Activated CD4-positive, alpha-beta memory T cell treated with anti-CD3 and anti-CD28 coated beads for 36 hours (primary cell): Measurements from ENCODE around the gene NUMA1. TPM values are rescaled to one million over a fixed set of nuclear protein-coding genes. Genes with fewer than 3 reads are reported as not detected.

Experiments used
- CTCF ChIA-PET: fragments of 350-600 bp; sonication (Branson Sonifier 250); formaldehyde crosslinking; loops from one replicate; lab custom pipeline; 2021; ENCODE audit warnings: antibody characterized with exemption, inconsistent platforms; lab: Charles Lee
- POLR2A ChIA-PET: fragments of 350-600 bp; sonication (Branson Sonifier 250); formaldehyde crosslinking; loops from one replicate; lab custom pipeline; 2021; ENCODE audit warnings: antibody characterized with exemption; lab: Charles Lee
- DNase-seq: peaks from one replicate; pipeline ENCODE4 v3.0.0-alpha.2; 2020
- H3K27ac Mint-ChIP-seq: one replicate; pipeline ENCODE4 v1.8.0; 2021; ENCODE audit warnings: mixed read lengths
- H3K27me3 Mint-ChIP-seq: one replicate; pipeline ENCODE4 v1.8.0; 2021; ENCODE audit warnings: mixed read lengths
- H3K36me3 Mint-ChIP-seq: one replicate; pipeline ENCODE4 v1.8.0; 2021; ENCODE audit warnings: mixed read lengths
- H3K4me1 Mint-ChIP-seq: one replicate; pipeline ENCODE4 v1.8.0; 2021; ENCODE audit warnings: low read depth, mixed read lengths
- H3K4me3 Mint-ChIP-seq: one replicate; pipeline ENCODE4 v1.8.0; 2021; ENCODE audit warnings: mild to moderate bottlenecking, mixed read lengths
- H3K9me3 Mint-ChIP-seq: one replicate; pipeline ENCODE4 v1.8.0; 2021; ENCODE audit warnings: mixed read lengths
- intact Hi-C: fragments of 100-400 bp; cut with micrococcal nuclease; formaldehyde crosslinking; loops from one replicate; pipeline ENCODE4 v1.15.1; 2023
- total RNA-seq, 2 experiments: library from RNA; stranded (reverse); gene quantifications; one replicate each; pipeline ENCODE4 v1.2.3, GENCODE V29; 2021

Gene NUMA1
- total RNA-seq, 2 experiments from 2014 or later, result 149 to 158 TPM

- no peak for DNase-seq
- POLR2A ChIA-PET, result interaction anchor here (1.4 kb wide), 1 partner anchor 12 kb away, joined by 4 read pairs; the partner anchor contains the start of gene ANAPC15
- CTCF ChIA-PET, result interaction anchor here (1.2 to 4.8 kb wide), 5 partner anchors 10 to 123 kb away, joined by 3 to 31 read pairs (median 4); no protein-coding TSS in a partner anchor
- Mint-ChIP-seq H3K4me1 (peaks cover 37% of the 10 kb centered on the region), H3K27me3 (no peaks in the 10 kb centered on the region), H3K36me3 (peaks cover 22% of the 10 kb centered on the region), H3K27ac (peak overlapping the region; percentile 21), H3K4me3 (no peak overlapping the region), H3K9me3 (no peaks in the 10 kb centered on the region)
- intact Hi-C loops, result no loop called here
Measured at GRCh38 chr11:72100462-72100861, 20.1 kb upstream of the NUMA1 start.

GRCh38 chr11:72100009-72100408, 19.7 kb upstream of the NUMA1 start:
- Mint-ChIP-seq H3K27ac (no peak overlapping the region), H3K36me3 (peaks cover 23% of the 10 kb centered on the region)

GRCh38 chr11:72098741-72099140, 18.4 kb upstream of the NUMA1 start:
- no peaks in the 10 kb centered on the region for H3K9me3 Mint-ChIP-seq
- H3K27me3 Mint-ChIP-seq, result no peaks in the 10 kb centered on the region
- H3K27ac Mint-ChIP-seq, result no peak overlapping the region
- no peak overlapping the region for H3K4me3 Mint-ChIP-seq
- ChIA-PET CTCF (interaction anchor here (0.6 to 4.8 kb wide), 6 partner anchors 8 to 336 kb away, joined by 3 to 31 read pairs (median 4); partner anchors contain the start of gene CLPB), POLR2A (interaction anchor here (0.9 kb wide), 1 partner anchor 13 kb away, joined by 3 read pairs; no protein-coding TSS in a partner anchor)
- peaks cover 31% of the 10 kb centered on the region for H3K4me1 Mint-ChIP-seq
- DNase-seq, result no peak
- intact Hi-C loops, result no loop called here
- peaks cover 29% of the 10 kb centered on the region for H3K36me3 Mint-ChIP-seq

More at GRCh38 chr11:72100009-72100408, 19.7 kb upstream of the NUMA1 start:
- ChIA-PET POLR2A (interaction anchor here (1.4 kb wide), 1 partner anchor 12 kb away, joined by 4 read pairs; the partner anchor contains the start of gene ANAPC15), CTCF (interaction anchor here (1.3 to 4.8 kb wide), 5 partner anchors 9 to 138 kb away, joined by 3 to 31 read pairs (median 5); no protein-coding TSS in a partner anchor)
- no peak for DNase-seq
- no peaks in the 10 kb centered on the region for H3K27me3 Mint-ChIP-seq
- no peaks in the 10 kb centered on the region for H3K9me3 Mint-ChIP-seq
- H3K4me3 Mint-ChIP-seq, result no peak overlapping the region
- intact Hi-C loops, result no loop called here
- peaks cover 37% of the 10 kb centered on the region for H3K4me1 Mint-ChIP-seq

GRCh38 chr11:72091292-72091691, 10.9 kb upstream of the NUMA1 start:
- Mint-ChIP-seq H3K9me3 (no peaks in the 10 kb centered on the region), H3K4me1 (peaks cover 9% of the 10 kb centered on the region), H3K27me3 (no peaks in the 10 kb centered on the region), H3K27ac (no peak overlapping the region), H3K36me3 (peaks cover 7% of the 10 kb centered on the region), H3K4me3 (no peak overlapping the region)
- POLR2A ChIA-PET, result interaction anchor here (1.5 kb wide), 1 partner anchor 9 kb away, joined by 7 read pairs; no protein-coding TSS in a partner anchor
- CTCF ChIA-PET, result interaction anchor here (0.6 to 5.1 kb wide), 25 partner anchors 9 to 340 kb away, joined by 3 to 179 read pairs (median 6); partner anchors contain the start of genes ANAPC15, LAMTOR1 and TOMT
- DNase-seq, result peak; percentile 76
- intact Hi-C loops, result loop anchor here (1.0 kb wide), 2 partner anchors 66 to 114 kb away; no protein-coding TSS in a partner anchor

- POLR2A ChIA-PET, result no interaction called here
- intact Hi-C loops, result no loop called here
Measured at GRCh38 chr11:72088076-72088808, 7.9 kb upstream of the NUMA1 start.

GRCh38 chr11:72085621-72086351, 5.4 kb upstream of the NUMA1 start:
- Mint-ChIP-seq H3K27ac (peak overlapping the region; percentile 1), H3K9me3 (no peaks in the 10 kb centered on the region), H3K27me3 (no peaks in the 10 kb centered on the region), H3K4me3 (no peak overlapping the region), H3K36me3 (no peaks in the 10 kb centered on the region), H3K4me1 (peaks cover 23% of the 10 kb centered on the region)
- DNase-seq, result no peak
- POLR2A ChIA-PET, result no interaction called here
- intact Hi-C loops, result no loop called here
- CTCF ChIA-PET, result interaction anchor here (1.1 to 5.7 kb wide), 3 partner anchors 58 to 109 kb away, joined by 4 to 40 read pairs (median 14); no protein-coding TSS in a partner anchor

More at GRCh38 chr11:72088076-72088808, 7.9 kb upstream of the NUMA1 start:
- Mint-ChIP-seq H3K27ac (peak overlapping the region; percentile 5), H3K9me3 (no peaks in the 10 kb centered on the region), H3K4me3 (no peak overlapping the region), H3K27me3 (no peaks in the 10 kb centered on the region), H3K4me1 (peaks cover 15% of the 10 kb centered on the region), H3K36me3 (no peaks in the 10 kb centered on the region)
- no peak for DNase-seq
- CTCF ChIA-PET, result interaction anchor here (5.7 kb wide), 1 partner anchor 63 kb away, joined by 40 read pairs; no protein-coding TSS in a partner anchor

- no peaks in the 10 kb centered on the region for H3K27me3 Mint-ChIP-seq
- CTCF ChIA-PET, result interaction anchor here (2.4 to 5.7 kb wide), 2 partner anchors 59 kb away, joined by 14 to 40 read pairs; no protein-coding TSS in a partner anchor
- POLR2A ChIA-PET, result no interaction called here
- no peak for DNase-seq
- H3K9me3 Mint-ChIP-seq, result no peaks in the 10 kb centered on the region
- H3K27ac Mint-ChIP-seq, result no peak overlapping the region
- intact Hi-C loops, result no loop called here
- peaks cover 25% of the 10 kb centered on the region for H3K4me1 Mint-ChIP-seq
- peaks cover 2% of the 10 kb centered on the region for H3K36me3 Mint-ChIP-seq
- H3K4me3 Mint-ChIP-seq, result no peak overlapping the region
Measured at GRCh38 chr11:72084965-72085364, 4.6 kb upstream of the NUMA1 start.

- intact Hi-C loops, result no loop called here
- H3K27me3 Mint-ChIP-seq, result no peaks in the 10 kb centered on the region
- no peak overlapping the region for H3K27ac Mint-ChIP-seq
- no peaks in the 10 kb centered on the region for H3K9me3 Mint-ChIP-seq
- peaks cover 26% of the 10 kb centered on the region for H3K4me1 Mint-ChIP-seq
- peaks cover 2% of the 10 kb centered on the region for H3K36me3 Mint-ChIP-seq
- ChIA-PET CTCF (interaction anchor here (5.7 kb wide), 1 partner anchor 59 kb away, joined by 40 read pairs; no protein-coding TSS in a partner anchor), POLR2A (no interaction called here)
- no peak for DNase-seq
- no peak overlapping the region for H3K4me3 Mint-ChIP-seq
Measured at GRCh38 chr11:72084076-72084475, 3.7 kb upstream of the NUMA1 start.

- ChIA-PET CTCF (interaction anchor here (5.7 kb wide), 1 partner anchor 58 kb away, joined by 40 read pairs; no protein-coding TSS in a partner anchor), POLR2A (no interaction called here)
Measured at GRCh38 chr11:72083414-72083813, 3.1 kb upstream of the NUMA1 start.

GRCh38 chr11:72081821-72082453, 1.6 kb upstream of the NUMA1 start:
- POLR2A ChIA-PET, result interaction anchor here (1.2 to 1.4 kb wide), 3 partner anchors 9 to 42 kb away, joined by 3 to 7 read pairs (median 3); partner anchors contain the start of gene ANAPC15
- CTCF ChIA-PET, result interaction anchor here (0.9 to 2.0 kb wide), 6 partner anchors 9 to 62 kb away, joined by 3 to 19 read pairs (median 4); no protein-coding TSS in a partner anchor
- no peaks in the 10 kb centered on the region for H3K27me3 Mint-ChIP-seq

More at GRCh38 chr11:72083414-72083813, 3.1 kb upstream of the NUMA1 start:
- H3K36me3 Mint-ChIP-seq, result peaks cover 2% of the 10 kb centered on the region
- no peak for DNase-seq
- no peaks in the 10 kb centered on the region for H3K9me3 Mint-ChIP-seq
- no peak overlapping the region for H3K27ac Mint-ChIP-seq
- no peaks in the 10 kb centered on the region for H3K27me3 Mint-ChIP-seq
- intact Hi-C loops, result no loop called here
- H3K4me3 Mint-ChIP-seq, result no peak overlapping the region
- H3K4me1 Mint-ChIP-seq, result peaks cover 32% of the 10 kb centered on the region

GRCh38 chr11:72081184-72081644, 872 bp upstream of the NUMA1 start:
- DNase-seq, result no peak
- intact Hi-C loops, result no loop called here
- Mint-ChIP-seq H3K4me1 (peaks cover 35% of the 10 kb centered on the region), H3K27ac (peak overlapping the region; percentile 96), H3K4me3 (peak overlapping the region; percentile 92), H3K9me3 (no peaks in the 10 kb centered on the region), H3K36me3 (peaks cover 2% of the 10 kb centered on the region), H3K27me3 (no peaks in the 10 kb centered on the region)
- ChIA-PET CTCF (interaction anchor here (0.9 to 2.0 kb wide), 4 partner anchors 10 to 63 kb away, joined by 3 to 19 read pairs (median 8); no protein-coding TSS in a partner anchor), POLR2A (interaction anchor here (0.6 to 1.4 kb wide), 4 partner anchors 10 to 133 kb away, joined by 3 to 7 read pairs (median 4); partner anchors contain the start of gene ANAPC15)

More at GRCh38 chr11:72081821-72082453, 1.6 kb upstream of the NUMA1 start:
- DNase-seq, result no peak
- Mint-ChIP-seq H3K9me3 (no peaks in the 10 kb centered on the region), H3K36me3 (peaks cover 2% of the 10 kb centered on the region), H3K27ac (peak overlapping the region; percentile 60), H3K4me1 (peaks cover 36% of the 10 kb centered on the region), H3K4me3 (peak overlapping the region; percentile 92)
- intact Hi-C loops, result no loop called here
